CD4-positive, alpha-beta memory T cell (primary cell): Measurements from ENCODE around the gene HORMAD1. TPM values are rescaled to one million over a fixed set of nuclear protein-coding genes. Genes with fewer than 3 reads are reported as not detected.
"Not testable (repeated sequence)": the region's sequence is repeated elsewhere in the genome, so short reads cannot be mapped to it uniquely, and the experiment has no call there.

Experiments used
- CTCF ChIA-PET: fragments of 350-600 bp; sonication (Branson Sonifier 250); formaldehyde crosslinking; loops from one replicate; lab custom pipeline; 2021; ENCODE audit warnings: inconsistent platforms; ENCODE audit not compliant: partially characterized antibody; lab: Charles Lee
- POLR2A ChIA-PET: fragments of 350-600 bp; sonication (Branson Sonifier 250); formaldehyde crosslinking; loops from one replicate; lab custom pipeline; 2021; ENCODE audit not compliant: partially characterized antibody; lab: Charles Lee
- DNase-seq, 5 donors: peaks; one replicate each; pipeline versions ENCODE4 v3.0.0 to v3.0.0-alpha.2; 2020 to 2022; ENCODE audit warnings: mixed read lengths in 1 of 5
- H3K27ac ChIP-seq: one replicate; pipeline ENCODE4 v1.7.0; 2013; ENCODE audit warnings: low read depth, low read length
- H3K27me3 ChIP-seq: 2 replicates; pipeline ENCODE4 v1.7.0; 2013; ENCODE audit warnings: mild to moderate bottlenecking, low read length, moderate library complexity; ENCODE audit not compliant: insufficient read depth
- H3K36me3 ChIP-seq: 2 replicates; pipeline ENCODE4 v1.7.0; 2013; ENCODE audit warnings: mild to moderate bottlenecking, low read length, moderate library complexity; ENCODE audit not compliant: insufficient read depth
- H3K4me1 ChIP-seq: 2 replicates; pipeline ENCODE4 v1.7.0; 2013; ENCODE audit warnings: mild to moderate bottlenecking, low read length, moderate library complexity; ENCODE audit not compliant: insufficient read depth
- H3K4me3 ChIP-seq, 2 donors: one replicate each; pipeline ENCODE4 v1.7.0; 2013; ENCODE audit warnings: low read length in 2 of 2, mild to moderate bottlenecking in 1 of 2
- H3K9me3 ChIP-seq, 2 donors: one replicate each; pipeline ENCODE4 v1.7.0; 2013; ENCODE audit warnings: low read length in 2 of 2, control low read depth in 1 of 2; ENCODE audit not compliant: control insufficient read depth in 1 of 2
- H3K27ac Mint-ChIP-seq, 7 donors: one replicate each; pipeline ENCODE4 v1.8.0; 2020 to 2021; ENCODE audit warnings: mixed read lengths in 7 of 7, mild to moderate bottlenecking in 6 of 7, inconsistent platforms in 3 of 7, moderate library complexity in 3 of 7
- H3K27me3 Mint-ChIP-seq, 2 donors: one replicate each; pipeline ENCODE4 v1.8.0; 2020 to 2021; ENCODE audit warnings: mixed read lengths in 2 of 2
- H3K36me3 Mint-ChIP-seq, 2 donors: one replicate each; pipeline ENCODE4 v1.8.0; 2020 to 2021; ENCODE audit warnings: mixed read lengths in 2 of 2, inconsistent platforms in 1 of 2, mild to moderate bottlenecking in 1 of 2
- H3K4me1 Mint-ChIP-seq, 4 donors: one replicate each; pipeline ENCODE4 v1.8.0; 2020 to 2021; ENCODE audit warnings: mixed read lengths in 4 of 4, mild to moderate bottlenecking in 1 of 4
- H3K4me3 Mint-ChIP-seq, 8 donors: one replicate each; pipeline ENCODE4 v1.8.0; 2020 to 2021; ENCODE audit warnings: mixed read lengths in 8 of 8, mild to moderate bottlenecking in 7 of 8, moderate library complexity in 6 of 8, inconsistent platforms in 3 of 8
- H3K9me3 Mint-ChIP-seq, 8 donors: one replicate each; pipeline ENCODE4 v1.8.0; 2020 to 2021; ENCODE audit warnings: mixed read lengths in 8 of 8, mild to moderate bottlenecking in 5 of 8, inconsistent platforms in 3 of 8, moderate library complexity in 1 of 8
- intact Hi-C: fragments of 100-400 bp; cut with micrococcal nuclease; formaldehyde crosslinking; loops from one replicate; pipeline ENCODE4 v1.15.1; 2023
- polyA plus RNA-seq, 2 donors: library from polyadenylated mRNA; unstranded; fragments of 300-500 nt; fragmentation: Illumina TruSeq; gene quantifications; one replicate each; pipeline ENCODE4 v1.2.3, GENCODE V29; 2021
- total RNA-seq, 2 experiments: library from RNA; stranded (reverse); gene quantifications; one replicate each; pipeline ENCODE4 v1.2.3, GENCODE V29; 2021

HORMAD1 gene
- total and polyA plus RNA-seq, 4 experiments from 2014 or later: 0.64 TPM; not detected in 3

GRCh38 chr1:150661156-150661555, 59.5 kb downstream of the HORMAD1 start:
- Mint-ChIP-seq H3K27me3 (no peaks in the 10 kb centered on the region), H3K4me1 (peaks cover 0 to 10% (median 4%) of the 10 kb centered on the region in 4 donors), H3K9me3 (no peaks in the 10 kb centered on the region), H3K4me3 (no peak overlapping the region), H3K36me3 (peaks cover 37 to 53% of the 10 kb centered on the region in 2 donors), H3K27ac (no peak overlapping the region)
- H3K27me3 ChIP-seq: no peaks in the 10 kb centered on the region
- H3K36me3 ChIP-seq: peaks cover 26% of the 10 kb centered on the region
- intact Hi-C loops: no loop called here
- CTCF ChIA-PET: interaction anchor here (1.0 kb wide), 1 partner anchor 82 kb away, joined by 3 read pairs; the partner anchor contains the start of gene MCL1
- no peak for DNase-seq
- POLR2A ChIA-PET: interaction anchor here (1.3 kb wide), 1 partner anchor 32 kb away, joined by 3 read pairs; the partner anchor contains the start of gene ENSA
- no peak overlapping the region for H3K27ac ChIP-seq
- no peaks in the 10 kb centered on the region for H3K9me3 ChIP-seq
- H3K4me1 ChIP-seq: no peaks in the 10 kb centered on the region
- no peak overlapping the region for H3K4me3 ChIP-seq

DNA sequence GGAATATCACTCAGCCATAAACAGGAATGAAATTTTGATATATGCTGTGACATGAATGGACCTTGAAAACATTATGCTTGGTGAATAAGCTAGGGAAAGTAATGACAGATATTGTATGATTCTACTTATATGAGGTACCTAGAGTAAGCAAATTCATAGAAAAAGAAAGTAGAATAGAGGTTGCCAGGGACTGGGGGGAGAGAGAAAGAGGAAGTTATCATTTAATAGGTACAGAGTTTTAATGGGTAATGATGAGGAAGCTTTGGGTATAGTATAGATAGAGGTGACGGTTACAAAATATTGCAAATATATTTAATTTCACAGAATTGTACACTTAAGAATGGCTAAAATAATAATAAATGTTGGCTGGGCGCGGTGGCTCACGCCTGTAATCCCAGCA, 60.1 kb downstream of the HORMAD1 start:
- intact Hi-C loops: no loop called here
- DNase-seq: no peak
- ChIA-PET POLR2A (interaction anchor here (1.3 kb wide), 1 partner anchor 31 kb away, joined by 3 read pairs; the partner anchor contains the start of gene ENSA), CTCF (no interaction called here)
- Mint-ChIP-seq H3K4me3 (no peak overlapping the region), H3K9me3 (no peaks in the 10 kb centered on the region), H3K27me3 (no peaks in the 10 kb centered on the region), H3K27ac (no peak overlapping the region), H3K4me1 (peaks cover 0 to 7% (median 2%) of the 10 kb centered on the region in 4 donors), H3K36me3 (peaks cover 33 to 49% of the 10 kb centered on the region in 2 donors)
- Histone ChIP-seq H3K9me3 (no peaks in the 10 kb centered on the region), H3K36me3 (peaks cover 26% of the 10 kb centered on the region), H3K4me1 (no peaks in the 10 kb centered on the region), H3K4me3 (no peak overlapping the region), H3K27me3 (no peaks in the 10 kb centered on the region), H3K27ac (no peak overlapping the region)

GRCh38 chr1:150657064-150657463, 63.6 kb downstream of the HORMAD1 start:
- CTCF ChIA-PET: interaction anchor here (2.1 kb wide), 1 partner anchor 96 kb away, joined by 9 read pairs; no protein-coding TSS in a partner anchor
- DNase-seq, POLR2A ChIA-PET, intact Hi-C loops, H3K9me3 ChIP-seq, H3K27me3 Mint-ChIP-seq, H3K9me3 Mint-ChIP-seq, H3K27ac ChIP-seq, H3K4me1 Mint-ChIP-seq, H3K27me3 ChIP-seq, H3K4me3 ChIP-seq, H3K4me1 ChIP-seq, H3K4me3 Mint-ChIP-seq: not testable (repeated sequence)
- Mint-ChIP-seq H3K27ac (peak overlapping the region in 1 of 7 donors; percentile 35), H3K36me3 (peaks cover 31 to 48% of the 10 kb centered on the region in 2 donors)
- H3K36me3 ChIP-seq: peaks cover 21% of the 10 kb centered on the region

DNA sequence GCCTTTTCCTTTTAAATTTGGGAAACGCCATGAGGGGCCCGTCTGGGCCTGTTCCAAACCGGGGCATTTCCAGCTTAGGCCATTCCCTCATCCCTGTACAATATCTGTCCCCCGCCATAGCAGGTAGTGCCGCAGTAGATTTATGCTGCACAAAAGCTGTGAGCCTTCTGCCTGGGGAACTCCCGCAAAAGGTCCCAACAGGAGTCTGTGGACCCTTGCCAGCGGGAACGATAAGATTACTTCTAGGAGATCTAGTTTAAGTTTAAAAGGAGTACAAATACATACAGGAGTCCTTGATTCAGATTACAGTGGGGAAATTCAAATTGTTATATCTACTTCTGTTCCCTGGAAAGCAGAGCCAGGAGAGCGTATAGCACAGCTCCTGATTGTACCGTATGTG, 66.1 kb downstream of the HORMAD1 start:
- DNase-seq, H3K4me3 Mint-ChIP-seq, H3K4me1 ChIP-seq, intact Hi-C loops, H3K36me3 ChIP-seq, H3K9me3 Mint-ChIP-seq, CTCF ChIA-PET, H3K27ac ChIP-seq, H3K27me3 Mint-ChIP-seq, H3K4me3 ChIP-seq, H3K9me3 ChIP-seq, H3K4me1 Mint-ChIP-seq, H3K27me3 ChIP-seq: not testable (repeated sequence)
- H3K36me3 Mint-ChIP-seq: peaks cover 24 to 41% of the 10 kb centered on the region in 2 donors
- peak overlapping the region in 1 of 7 donors; percentile 43 for H3K27ac Mint-ChIP-seq
- POLR2A ChIA-PET: interaction anchor here (1.1 kb wide), 1 partner anchor 43 kb away, joined by 3 read pairs; the partner anchor contains the start of gene GOLPH3L

- Mint-ChIP-seq H3K36me3 (peaks cover 31 to 54% of the 10 kb centered on the region in 2 donors), H3K27me3 (no peaks in the 10 kb centered on the region), H3K27ac (peak overlapping the region in 1 of 7 donors; percentile 62), H3K9me3 (no peaks in the 10 kb centered on the region), H3K4me3 (no peak overlapping the region), H3K4me1 (peaks cover 4 to 7% (median 5%) of the 10 kb centered on the region in 4 donors)
- H3K27me3 ChIP-seq: no peaks in the 10 kb centered on the region
- no peaks in the 10 kb centered on the region for H3K4me1 ChIP-seq
- CTCF ChIA-PET: interaction anchor here (1.1 kb wide), 1 partner anchor 90 kb away, joined by 3 read pairs; no protein-coding TSS in a partner anchor
- no peaks in the 10 kb centered on the region for H3K9me3 ChIP-seq
- no peak overlapping the region for H3K27ac ChIP-seq
- intact Hi-C loops: no loop called here
- peaks cover 32% of the 10 kb centered on the region for H3K36me3 ChIP-seq
- DNase-seq: no peak
- POLR2A ChIA-PET: no interaction called here
- no peak overlapping the region for H3K4me3 ChIP-seq
Measured at GRCh38 chr1:150650193-150650592, 70.5 kb downstream of the HORMAD1 start.

GRCh38 chr1:150649441-150650075, 71.1 kb downstream of the HORMAD1 start:
- intact Hi-C loops: no loop called here
- Histone ChIP-seq H3K9me3 (no peaks in the 10 kb centered on the region), H3K27me3 (no peaks in the 10 kb centered on the region), H3K36me3 (peaks cover 32% of the 10 kb centered on the region), H3K4me1 (no peaks in the 10 kb centered on the region), H3K4me3 (no peak overlapping the region), H3K27ac (no peak overlapping the region)
- ChIA-PET POLR2A (no interaction called here), CTCF (interaction anchor here (0.9 to 1.1 kb wide), 2 partner anchors 90 to 116 kb away, joined by 3 read pairs; no protein-coding TSS in a partner anchor)
- Mint-ChIP-seq H3K4me1 (peaks cover 4 to 7% (median 5%) of the 10 kb centered on the region in 4 donors), H3K9me3 (no peaks in the 10 kb centered on the region), H3K36me3 (peaks cover 31 to 50% of the 10 kb centered on the region in 2 donors), H3K4me3 (no peak overlapping the region), H3K27me3 (no peaks in the 10 kb centered on the region), H3K27ac (no peak overlapping the region)
- no peak for DNase-seq
